Large intestine (tissue), 12 donors: ENCODE data around the gene PTPN7. TPM values are rescaled to one million over a fixed set of nuclear protein-coding genes. Genes with fewer than 3 reads are reported as not detected.

Experiments used
- DNase-seq, 2 donors: peaks; one replicate each; pipeline versions ENCODE4 v3.0.0 to v3.0.0-alpha.2; 2013
- H3K27ac ChIP-seq: one replicate; pipeline ENCODE4 v1.5.1; 2013; ENCODE audit warnings: low read length
- H3K27me3 ChIP-seq: 2 replicates; pipeline ENCODE4 v1.6.1; 2013; ENCODE audit warnings: low read length; ENCODE audit not compliant: control insufficient read depth, insufficient read depth
- H3K36me3 ChIP-seq: 2 replicates; pipeline ENCODE4 v1.6.1; 2013; ENCODE audit warnings: low read length; ENCODE audit not compliant: control insufficient read depth, insufficient read depth
- H3K4me1 ChIP-seq: one replicate; pipeline ENCODE4 v1.6.1; 2013; ENCODE audit warnings: low read length; ENCODE audit not compliant: control insufficient read depth, insufficient read depth
- H3K4me3 ChIP-seq: one replicate; pipeline ENCODE4 v1.5.1; 2013; ENCODE audit warnings: low read length
- H3K9me3 ChIP-seq: one replicate; pipeline ENCODE4 v1.6.1; 2013; ENCODE audit warnings: mild to moderate bottlenecking, low read depth, low read length, moderate library complexity; ENCODE audit not compliant: control insufficient read depth
- WGBS: methylation state at CpG from one replicate; pipeline ENCODE4 v1.1.5; 2013; ENCODE audit warnings: low lambda C conversion rate; ENCODE audit not compliant: insufficient coverage; 5-methylcytosine and 5-hydroxymethylcytosine counted together
- long read RNA-seq, 11 donors: transcript quantifications; one replicate each; lab custom pipeline, GENCODE V29; 2026
- polyA plus RNA-seq: library from polyadenylated mRNA; unstranded; fragments of 120-200 nt; gene quantifications from one replicate; pipeline ENCODE4 v1.2.1, GENCODE V29; 2013

The PTPN7 gene
- 4.4 TPM for polyA plus RNA-seq
- long read RNA-seq, donor 1, partial matches to known transcripts = 0 of 1 reads
- long read RNA-seq, donor 1, other reads (novel, unspliced or antisense) = 0 of 1 reads
- long read RNA-seq, donor 2, partial matches to known transcripts = 0 of 2 reads
- long read RNA-seq, donor 2, other reads (novel, unspliced or antisense) = 0 of 2 reads
- long read RNA-seq, donor 3 = 0 reads
- long read RNA-seq, donor 4 = 0 reads
- long read RNA-seq, donor 5 = 0 reads
- long read RNA-seq, donor 6, partial matches to known transcripts = 0 of 1 reads
- long read RNA-seq, donor 6, other reads (novel, unspliced or antisense) = 0 of 1 reads
- long read RNA-seq, donor 7 = 0 reads
- long read RNA-seq, donor 8, partial matches to known transcripts = 0 of 3 reads
- long read RNA-seq, donor 8, other reads (novel, unspliced or antisense) = 0 of 3 reads
- long read RNA-seq, donor 9, partial matches to known transcripts = 0 of 1 reads
- long read RNA-seq, donor 9, other reads (novel, unspliced or antisense) = 0 of 1 reads
- long read RNA-seq, donor 10, partial matches to known transcripts = 0 of 1 reads
- long read RNA-seq, donor 10, other reads (novel, unspliced or antisense) = 0 of 1 reads
- long read RNA-seq, donor 11, partial matches to known transcripts = 0 of 1 reads
- long read RNA-seq, donor 11, other reads (novel, unspliced or antisense) = 0 of 1 reads

DNA sequence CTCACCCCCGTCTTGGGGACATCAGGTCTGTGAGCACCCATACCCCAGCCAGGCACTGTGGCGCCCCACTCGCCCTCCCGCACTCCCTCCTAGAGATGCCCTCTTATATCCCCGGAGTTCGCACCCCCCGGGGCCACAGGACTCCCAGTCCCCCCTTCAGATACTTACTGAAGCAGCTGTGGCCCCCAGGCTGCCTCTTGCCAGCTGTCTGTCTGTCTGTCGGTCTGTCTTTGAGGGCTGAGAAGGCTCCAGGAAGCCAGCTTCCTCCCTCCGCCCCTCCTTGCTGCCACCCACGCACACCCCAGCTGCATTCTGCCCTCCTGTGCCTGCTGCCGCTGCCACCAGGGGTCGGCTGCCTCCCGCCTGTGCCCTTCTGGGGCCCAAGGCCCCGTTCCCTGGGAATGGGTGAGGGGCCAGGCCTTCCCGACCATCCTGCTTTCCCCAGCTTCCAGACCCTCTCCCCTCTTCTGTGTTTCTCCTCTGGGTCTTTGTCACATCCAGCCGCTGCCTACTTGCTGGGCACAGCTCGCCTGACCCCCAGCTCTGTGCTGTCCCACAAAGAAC is at the start of gene PTPN7:
TSS of gene PTPN7 (minus strand) at position 226 of the 564 bp plus-strand sequence. CDS start 1,200 bp downstream, outside the sequence.
- Histone ChIP-seq H3K4me3 (peak within 1 kb of the TSS; percentile 1), H3K27me3 (no peaks in the 10 kb centered on the region), H3K9me3 (no peaks in the 10 kb centered on the region), H3K4me1 (peaks cover 9% of the 10 kb centered on the region), H3K27ac (no peak within 1 kb of the TSS), H3K36me3 (no peaks in the 10 kb centered on the region)
- no CpG with 5 or more reads among the region's 17 CpGs for WGBS
- DNase-seq = no peak

GRCh38 chr1:202208351-202208857 is 48.0 kb upstream of the PTPN7 start:
- H3K27me3 ChIP-seq = peaks cover 22% of the 10 kb centered on the region
- WGBS = no CpG with 5 or more reads among the region's 11 CpGs

DNA sequence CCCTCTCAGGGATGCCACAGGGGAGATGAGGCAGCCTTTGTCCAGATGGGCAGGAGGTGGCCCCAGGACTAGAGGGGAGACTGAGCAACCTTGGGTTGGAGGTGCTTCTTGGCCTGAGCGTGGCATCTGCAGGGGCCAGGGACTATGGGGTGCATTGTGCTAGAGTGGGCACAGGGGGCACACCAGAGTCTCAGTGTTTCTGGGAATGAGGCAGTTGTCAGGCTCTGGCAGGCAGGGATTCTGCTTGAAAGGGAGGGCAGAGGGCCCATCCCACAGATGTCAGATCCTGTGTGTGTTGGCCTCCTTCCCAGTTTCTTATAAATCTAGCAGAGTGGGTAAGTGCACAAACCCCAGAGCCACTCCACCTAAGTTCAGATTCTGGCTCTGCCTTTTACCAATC is 46.9 kb upstream of the PTPN7 start:
- peaks cover 11% of the 10 kb centered on the region for H3K27me3 ChIP-seq
- no peak for DNase-seq
- H3K4me3 ChIP-seq = no peak overlapping the region
- no peaks in the 10 kb centered on the region for H3K4me1 ChIP-seq
- no peaks in the 10 kb centered on the region for H3K36me3 ChIP-seq
- no peak overlapping the region for H3K27ac ChIP-seq
- H3K9me3 ChIP-seq = peaks cover 5% of the 10 kb centered on the region
- no CpG with 5 or more reads among the region's 1 CpG for WGBS

More at GRCh38 chr1:202208351-202208857, 48.0 kb upstream of the PTPN7 start:
- Histone ChIP-seq H3K4me3 (no peak overlapping the region), H3K4me1 (no peaks in the 10 kb centered on the region), H3K27ac (no peak overlapping the region), H3K36me3 (no peaks in the 10 kb centered on the region), H3K9me3 (peaks cover 5% of the 10 kb centered on the region)
- no peak for DNase-seq

- 86% methylated on average over 2 of the region's 5 CpGs for WGBS
- DNase-seq = no peak
- no peaks in the 10 kb centered on the region for H3K36me3 ChIP-seq
Observed at GRCh38 chr1:202205523-202206190, 45.3 kb upstream of the PTPN7 start.

DNA sequence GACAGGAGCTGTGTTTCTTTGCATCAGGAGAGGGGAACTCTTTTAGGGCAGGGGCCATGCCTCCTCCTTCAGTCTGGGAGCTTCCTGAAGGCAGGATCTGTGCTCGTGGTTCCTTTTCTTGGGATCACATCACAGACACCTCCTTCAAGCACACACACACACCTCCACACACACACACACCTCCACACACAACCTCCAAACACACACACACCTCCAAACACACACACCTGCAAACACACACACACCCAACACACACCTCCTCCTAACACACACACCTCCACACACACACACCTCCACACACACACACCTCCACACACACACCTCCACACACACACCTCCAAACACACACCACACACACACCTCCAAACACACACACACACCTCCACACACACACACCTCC is 43.7 kb upstream of the PTPN7 start:
- no peaks in the 10 kb centered on the region for H3K36me3 ChIP-seq
- H3K9me3 ChIP-seq = peaks cover 5% of the 10 kb centered on the region
- WGBS = no CpG with 5 or more reads among the region's 1 CpG
- peaks cover 3% of the 10 kb centered on the region for H3K27me3 ChIP-seq
- no peak overlapping the region for H3K27ac ChIP-seq
- H3K4me1 ChIP-seq = peaks cover 5% of the 10 kb centered on the region
- H3K4me3 ChIP-seq = no peak overlapping the region
- no peak for DNase-seq

More at GRCh38 chr1:202205523-202206190, 45.3 kb upstream of the PTPN7 start:
- no peaks in the 10 kb centered on the region for H3K4me1 ChIP-seq
- H3K27me3 ChIP-seq = peaks cover 7% of the 10 kb centered on the region
- no peak overlapping the region for H3K4me3 ChIP-seq
- H3K9me3 ChIP-seq = peaks cover 5% of the 10 kb centered on the region
- no peak overlapping the region for H3K27ac ChIP-seq

DNA sequence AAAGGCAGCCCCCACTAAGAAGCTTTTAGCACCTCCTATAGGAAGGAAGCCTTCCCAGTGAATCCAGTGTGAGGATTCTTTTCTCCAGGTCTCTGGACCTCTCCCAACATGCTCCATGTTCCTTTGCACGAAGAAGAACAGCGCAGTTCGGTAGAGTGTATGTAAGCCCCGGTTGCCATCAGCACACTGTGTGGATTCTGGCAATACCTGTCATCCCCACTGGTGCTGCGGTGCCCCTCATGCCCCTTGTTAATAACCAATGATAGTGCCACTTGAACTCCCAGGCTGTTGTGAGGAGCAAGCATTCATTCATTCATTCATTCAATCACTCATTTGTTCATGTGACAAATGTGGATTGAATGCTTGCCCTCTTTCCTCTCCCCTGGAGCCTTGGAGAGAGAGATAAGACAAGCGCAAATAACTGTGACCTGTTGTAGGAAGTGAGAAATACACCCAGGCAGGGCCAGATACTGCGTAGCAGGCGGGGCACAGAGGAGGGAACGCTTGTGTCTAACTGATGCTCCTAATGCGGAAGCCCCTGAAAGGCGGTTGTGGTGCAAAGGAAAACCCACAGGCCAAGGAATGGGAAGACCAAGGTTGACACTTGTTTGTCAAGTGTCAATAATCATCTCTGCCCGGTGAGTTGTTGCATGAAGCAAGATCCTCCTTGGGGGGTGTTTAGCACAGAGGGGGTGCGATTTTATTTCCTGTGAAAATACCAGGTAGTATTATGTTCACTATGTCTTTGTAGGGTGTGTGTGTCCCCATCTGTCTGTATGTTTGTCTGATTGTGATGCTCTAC is 43.0 kb upstream of the PTPN7 start:
- Histone ChIP-seq H3K4me1 (peaks cover 5% of the 10 kb centered on the region), H3K27me3 (peaks cover 2% of the 10 kb centered on the region)

GRCh38 chr1:202202500-202203168 is 42.2 kb upstream of the PTPN7 start:
- Histone ChIP-seq H3K4me1 (peaks cover 5% of the 10 kb centered on the region), H3K36me3 (no peaks in the 10 kb centered on the region), H3K27ac (no peak overlapping the region), H3K27me3 (no peaks in the 10 kb centered on the region), H3K4me3 (no peak overlapping the region), H3K9me3 (peaks cover 5% of the 10 kb centered on the region)
- DNase-seq = no peak
- WGBS = no CpG with 5 or more reads among the region's 7 CpGs

More for the DNA sequence above, 43.0 kb upstream of the PTPN7 start:
- no CpG with 5 or more reads among the region's 13 CpGs for WGBS
- H3K36me3 ChIP-seq = no peaks in the 10 kb centered on the region
- H3K9me3 ChIP-seq = peaks cover 5% of the 10 kb centered on the region
- no peak overlapping the region for H3K27ac ChIP-seq
- H3K4me3 ChIP-seq = no peak overlapping the region
- peak in 1 of 2 donors; percentile 28 for DNase-seq

GRCh38 chr1:202201971-202202370 is 41.6 kb upstream of the PTPN7 start:
- Histone ChIP-seq H3K27me3 (no peaks in the 10 kb centered on the region), H3K4me1 (peaks cover 5% of the 10 kb centered on the region), H3K4me3 (no peak overlapping the region), H3K27ac (no peak overlapping the region), H3K36me3 (no peaks in the 10 kb centered on the region), H3K9me3 (peaks cover 5% of the 10 kb centered on the region)
- WGBS = 20% methylated on average over 1 of the region's 4 CpGs
- DNase-seq = no peak

DNA sequence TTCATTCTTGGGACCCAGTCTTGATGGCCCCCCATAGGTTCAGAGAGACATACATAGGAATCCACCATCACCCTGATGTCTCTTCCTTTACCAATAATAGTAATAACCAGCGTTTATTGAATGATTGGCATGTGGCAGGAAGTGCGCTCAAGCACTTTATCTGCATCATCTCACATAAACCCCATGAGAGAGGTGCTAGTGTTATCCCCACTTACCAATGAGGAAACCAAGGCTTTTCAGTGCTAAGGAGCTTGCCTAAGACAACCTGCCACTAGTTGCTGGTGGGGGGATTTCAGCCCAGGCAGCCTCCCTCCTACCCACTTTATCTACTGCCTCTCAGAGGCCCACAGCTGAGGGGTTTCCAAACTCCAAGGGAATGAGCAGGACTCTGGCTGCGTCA is 40.9 kb upstream of the PTPN7 start:
- Histone ChIP-seq H3K9me3 (peaks cover 5% of the 10 kb centered on the region), H3K27me3 (no peaks in the 10 kb centered on the region), H3K4me3 (no peak overlapping the region), H3K36me3 (no peaks in the 10 kb centered on the region), H3K27ac (no peak overlapping the region), H3K4me1 (peaks cover 5% of the 10 kb centered on the region)
- no peak for DNase-seq
- WGBS = no CpG with 5 or more reads among the region's 3 CpGs
